Esophagus muscularis mucosa (tissue), 4 donors: Measurements from ENCODE around the gene DRD5.

Source experiments
- EP300 ChIP-seq: sonication (generic); formaldehyde crosslinking; IDR thresholded peaks from one replicate; pipeline ENCODE4 v1.6.1; 2017; ENCODE audit warnings: antibody characterized with exemption
- POLR2A ChIP-seq: fragments of 450-650 bp; IDR thresholded peaks from one replicate; pipeline ENCODE4 v1.6.1; 2017; ENCODE audit warnings: antibody characterized with exemption, moderate library complexity, mild to moderate bottlenecking, low read depth
- POLR2AphosphoS5 ChIP-seq, 2 donors: sonication (generic); formaldehyde crosslinking; IDR thresholded peaks; one replicate each; pipeline ENCODE4 v1.6.1; 2017; ENCODE audit warnings: antibody characterized with exemption in 2 of 2
- TF ChIP-seq, protein P1 (sequence below), 3 experiments: fragments of 200-600 bp in 2 of 3; fragments of 450-650 bp in 1 of 3; sonication (generic) in 2 of 3; IDR thresholded peaks; one replicate each; pipeline ENCODE4 v1.5.1; 2017 to 2019; ENCODE audit warnings: antibody characterized with exemption in 3 of 3, mild to moderate bottlenecking in 2 of 3, moderate library complexity in 1 of 3

DNA sequence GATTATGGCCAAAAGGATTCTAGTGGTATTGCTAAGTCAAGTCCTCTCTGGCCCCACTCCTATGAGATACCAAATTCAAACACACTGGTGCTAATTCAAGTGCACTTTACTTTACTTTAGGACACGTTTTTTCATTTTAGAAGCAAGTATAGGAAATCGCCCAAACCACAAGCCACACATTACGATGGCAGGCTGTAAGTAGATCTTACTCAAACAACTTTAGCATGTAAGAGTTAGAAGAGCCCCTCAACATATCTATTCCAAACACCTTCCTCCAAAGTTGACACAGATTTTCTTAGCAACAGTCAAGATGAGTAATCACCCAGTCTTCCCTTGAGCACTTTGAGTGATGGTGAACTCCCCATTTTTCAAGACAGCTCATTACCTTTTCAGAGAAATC lies 43.6 kb downstream of the DRD5 start:
- TF ChIP-seq, protein P1, sequence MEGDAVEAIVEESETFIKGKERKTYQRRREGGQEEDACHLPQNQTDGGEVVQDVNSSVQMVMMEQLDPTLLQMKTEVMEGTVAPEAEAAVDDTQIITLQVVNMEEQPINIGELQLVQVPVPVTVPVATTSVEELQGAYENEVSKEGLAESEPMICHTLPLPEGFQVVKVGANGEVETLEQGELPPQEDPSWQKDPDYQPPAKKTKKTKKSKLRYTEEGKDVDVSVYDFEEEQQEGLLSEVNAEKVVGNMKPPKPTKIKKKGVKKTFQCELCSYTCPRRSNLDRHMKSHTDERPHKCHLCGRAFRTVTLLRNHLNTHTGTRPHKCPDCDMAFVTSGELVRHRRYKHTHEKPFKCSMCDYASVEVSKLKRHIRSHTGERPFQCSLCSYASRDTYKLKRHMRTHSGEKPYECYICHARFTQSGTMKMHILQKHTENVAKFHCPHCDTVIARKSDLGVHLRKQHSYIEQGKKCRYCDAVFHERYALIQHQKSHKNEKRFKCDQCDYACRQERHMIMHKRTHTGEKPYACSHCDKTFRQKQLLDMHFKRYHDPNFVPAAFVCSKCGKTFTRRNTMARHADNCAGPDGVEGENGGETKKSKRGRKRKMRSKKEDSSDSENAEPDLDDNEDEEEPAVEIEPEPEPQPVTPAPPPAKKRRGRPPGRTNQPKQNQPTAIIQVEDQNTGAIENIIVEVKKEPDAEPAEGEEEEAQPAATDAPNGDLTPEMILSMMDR (IDR thresholded peaks at IDR 0.05): no peak
- no peak for TF ChIP-seq EP300
- no peak for TF ChIP-seq POLR2AphosphoS5 (IDR thresholded peaks at IDR 0.05)
- TF ChIP-seq POLR2A: no peak
